ENCODE measurements around the gene GON4L.

DNA sequence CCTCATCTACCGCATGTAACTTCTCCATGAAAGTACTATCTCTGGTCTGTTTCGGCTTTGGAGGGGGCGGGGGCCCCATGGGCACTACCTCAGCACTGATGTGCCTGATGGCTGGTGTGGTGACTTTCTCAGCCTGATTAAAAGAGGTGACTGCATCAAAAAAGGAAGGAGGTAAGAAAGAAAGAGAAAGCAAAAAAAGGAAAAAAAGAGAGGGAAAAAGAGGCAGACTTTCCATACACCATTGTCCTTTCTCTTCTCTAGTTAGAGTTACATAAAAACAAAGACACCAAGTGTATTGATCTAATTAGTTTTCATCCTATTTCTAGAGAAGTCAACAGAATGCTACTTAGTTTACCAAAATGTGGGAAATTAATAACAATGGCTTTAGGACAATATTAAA, 43.3 kb downstream of the GON4L start:
- no peak for TF ChIP-seq CTCF (IDR thresholded peaks at IDR 0.05 in 4 of 5, conservative IDR thresholded peaks at IDR 0.05 in 1 of 5)
- TF ChIP-seq POLR2A (IDR thresholded peaks at IDR 0.05), result no peak
